Astrocyte (in vitro differentiated cells and primary cell): ENCODE results near the gene TRIO. TPM values are rescaled to one million over a fixed set of nuclear protein-coding genes. Genes with fewer than 3 reads are reported as not detected.

Experiments used
- DNase-seq: peaks from one replicate; pipeline ENCODE4 v3.0.0-alpha.2; 2010; ENCODE audit warnings: low read depth
- FAIRE-seq: peaks from 2 replicates; lab custom pipeline; 2011; peaks lifted over from hg19 to GRCh38; lab: Jason Lieb, UNC
- H2AFZ ChIP-seq: 2 replicates; pipeline ENCODE4 v1.6.0; 2012; ENCODE audit warnings: low read depth, low read length, inconsistent platforms
- H3K27ac ChIP-seq: 2 replicates; pipeline ENCODE4 v1.5.1; 2011; ENCODE audit warnings: low read depth, low read length, inconsistent platforms
- H3K27me3 ChIP-seq: 2 replicates; pipeline ENCODE4 v1.6.0; 2011; ENCODE audit warnings: low read length, inconsistent platforms; ENCODE audit not compliant: insufficient read depth
- H3K36me3 ChIP-seq: 2 replicates; pipeline ENCODE4 v1.5.1; 2011; ENCODE audit warnings: low read length, inconsistent platforms; ENCODE audit not compliant: insufficient read depth
- H3K4me1 ChIP-seq: 2 replicates; pipeline ENCODE4 v1.5.1; 2011; ENCODE audit warnings: low read length, inconsistent platforms; ENCODE audit not compliant: insufficient read depth
- H3K4me2 ChIP-seq: 2 replicates; pipeline ENCODE4 v1.6.0; 2012; ENCODE audit warnings: low read length, inconsistent platforms
- H3K4me3 ChIP-seq: 2 replicates; pipeline ENCODE4 v1.5.1; 2011; ENCODE audit warnings: low read depth, mild to moderate bottlenecking, low read length, inconsistent platforms; ENCODE audit not compliant: insufficient read depth
- H3K79me2 ChIP-seq: 2 replicates; pipeline ENCODE4 v1.6.0; 2012; ENCODE audit warnings: mild to moderate bottlenecking, low read length, inconsistent platforms; ENCODE audit not compliant: insufficient read depth
- H3K9ac ChIP-seq: 2 replicates; pipeline ENCODE4 v1.6.0; 2012; ENCODE audit warnings: mild to moderate bottlenecking, low read length, inconsistent platforms
- H3K9me3 ChIP-seq: 2 replicates; pipeline ENCODE4 v1.5.1; 2012; ENCODE audit warnings: low read depth, mild to moderate bottlenecking, low read length, inconsistent platforms; ENCODE audit not compliant: insufficient read depth
- H4K20me1 ChIP-seq: 2 replicates; pipeline ENCODE4 v1.6.0; 2012; ENCODE audit warnings: low read length, inconsistent platforms; ENCODE audit not compliant: insufficient read depth
- H3K27ac Mint-ChIP-seq: one replicate; pipeline ENCODE4 v1.8.0; 2021; ENCODE audit warnings: mild to moderate bottlenecking, mixed read lengths; ENCODE audit not compliant: unreplicated experiment
- H3K27me3 Mint-ChIP-seq: one replicate; pipeline ENCODE4 v1.8.0; 2021; ENCODE audit warnings: low read depth, mixed read lengths; ENCODE audit not compliant: unreplicated experiment
- H3K36me3 Mint-ChIP-seq: one replicate; pipeline ENCODE4 v1.8.0; 2021; ENCODE audit warnings: low read depth, mixed read lengths; ENCODE audit not compliant: unreplicated experiment
- H3K4me1 Mint-ChIP-seq: one replicate; pipeline ENCODE4 v1.8.0; 2021; ENCODE audit warnings: low read depth, mixed read lengths; ENCODE audit not compliant: unreplicated experiment
- H3K4me3 Mint-ChIP-seq: one replicate; pipeline ENCODE4 v1.8.0; 2021; ENCODE audit warnings: mild to moderate bottlenecking, moderate library complexity, mixed read lengths; ENCODE audit not compliant: unreplicated experiment
- H3K9me3 Mint-ChIP-seq: one replicate; pipeline ENCODE4 v1.8.0; 2021; ENCODE audit warnings: mild to moderate bottlenecking, mixed read lengths; ENCODE audit not compliant: unreplicated experiment
- CTCF ChIP-seq: IDR thresholded peaks from 2 replicates; pipeline ENCODE4 v1.5.1; 2011; ENCODE audit warnings: low read depth, mild to moderate bottlenecking, inconsistent platforms, low read length, moderate library complexity; ENCODE audit not compliant: insufficient read depth
- EZH2 ChIP-seq: IDR thresholded peaks from 2 replicates; pipeline ENCODE4 v1.6.1; 2012; ENCODE audit warnings: mild to moderate bottlenecking, low read length, inconsistent platforms; ENCODE audit not compliant: insufficient read depth
- total RNA-seq: library from RNA; stranded (reverse); gene quantifications from 2 replicates; pipeline ENCODE4 v1.2.1, GENCODE V29; 2021

Gene TRIO
- total RNA-seq, 1 donor from 2014 or later, result 347 TPM

GRCh38 chr5:14270209-14270702 lies 127.1 kb downstream of the TRIO start:
- Histone ChIP-seq H2AFZ (no peak overlapping the region), H3K9me3 (no peaks in the 10 kb centered on the region), H3K79me2 (peaks cover 99% of the 10 kb centered on the region), H3K4me2 (peak overlapping the region; percentile 74), H4K20me1 (peaks cover 25% of the 10 kb centered on the region), H3K4me3 (no peak overlapping the region), H3K27ac (peak overlapping the region; percentile 98), H3K27me3 (no peaks in the 10 kb centered on the region), H3K36me3 (peaks cover 24% of the 10 kb centered on the region), H3K4me1 (peaks cover 57% of the 10 kb centered on the region), H3K9ac (peak overlapping the region; percentile 82)
- no peaks in the 10 kb centered on the region for H3K9me3 Mint-ChIP-seq
- H3K36me3 Mint-ChIP-seq, result peaks cover 5% of the 10 kb centered on the region
- peak overlapping the region; percentile 97 for H3K27ac Mint-ChIP-seq
- TF ChIP-seq EZH2, result no peak
- peak; percentile 86 for TF ChIP-seq CTCF
- DNase-seq (peak; percentile 54), FAIRE-seq (peak; percentile 9)
- no peaks in the 10 kb centered on the region for H3K27me3 Mint-ChIP-seq
- peak overlapping the region; percentile 34 for H3K4me3 Mint-ChIP-seq
- peaks cover 77% of the 10 kb centered on the region for H3K4me1 Mint-ChIP-seq

- peaks cover 7% of the 10 kb centered on the region for H3K36me3 Mint-ChIP-seq
- H3K4me3 ChIP-seq, result no peak overlapping the region
- no peak overlapping the region for H3K4me3 Mint-ChIP-seq
- H3K9ac ChIP-seq, result no peak overlapping the region
- peaks cover 29% of the 10 kb centered on the region for H3K36me3 ChIP-seq
- no peaks in the 10 kb centered on the region for H3K27me3 ChIP-seq
- H3K4me2 ChIP-seq, result no peak overlapping the region
- peaks cover 43% of the 10 kb centered on the region for H4K20me1 ChIP-seq
- H3K27me3 Mint-ChIP-seq, result no peaks in the 10 kb centered on the region
- no peak overlapping the region for H3K27ac ChIP-seq
- no peak for TF ChIP-seq EZH2
- TF ChIP-seq CTCF, result no peak
- H3K79me2 ChIP-seq, result peaks cover 99% of the 10 kb centered on the region
- peaks cover 37% of the 10 kb centered on the region for H3K4me1 ChIP-seq
- H3K9me3 Mint-ChIP-seq, result no peaks in the 10 kb centered on the region
- FAIRE-seq, result no peak
- peaks cover 61% of the 10 kb centered on the region for H3K4me1 Mint-ChIP-seq
- peak overlapping the region; percentile 58 for H3K27ac Mint-ChIP-seq
- no peaks in the 10 kb centered on the region for H3K9me3 ChIP-seq
- no peak overlapping the region for H2AFZ ChIP-seq
- no peak for DNase-seq
Observed at GRCh38 chr5:14272548-14273205, 129.5 kb downstream of the TRIO start.

GRCh38 chr5:14273207-14273767 lies 130.1 kb downstream of the TRIO start:
- H3K9me3 ChIP-seq, result no peaks in the 10 kb centered on the region
- no peaks in the 10 kb centered on the region for H3K27me3 ChIP-seq
- H4K20me1 ChIP-seq, result peaks cover 49% of the 10 kb centered on the region
- no peak for TF ChIP-seq EZH2
- H3K36me3 ChIP-seq, result peaks cover 34% of the 10 kb centered on the region
- H3K27ac Mint-ChIP-seq, result peak overlapping the region; percentile 48
- H3K4me2 ChIP-seq, result no peak overlapping the region
- no peaks in the 10 kb centered on the region for H3K27me3 Mint-ChIP-seq
- H3K4me1 Mint-ChIP-seq, result peaks cover 60% of the 10 kb centered on the region
- DNase-seq (no peak), FAIRE-seq (no peak)
- H3K4me3 ChIP-seq, result no peak overlapping the region
- peaks cover 7% of the 10 kb centered on the region for H3K36me3 Mint-ChIP-seq
- peaks cover 37% of the 10 kb centered on the region for H3K4me1 ChIP-seq
- H3K27ac ChIP-seq, result no peak overlapping the region
- peaks cover 99% of the 10 kb centered on the region for H3K79me2 ChIP-seq
- H3K9ac ChIP-seq, result no peak overlapping the region
- H3K9me3 Mint-ChIP-seq, result no peaks in the 10 kb centered on the region
- H3K4me3 Mint-ChIP-seq, result no peak overlapping the region
- H2AFZ ChIP-seq, result no peak overlapping the region
